ENCODE results near the gene LRRC27.

LRRC27 gene

DNA sequence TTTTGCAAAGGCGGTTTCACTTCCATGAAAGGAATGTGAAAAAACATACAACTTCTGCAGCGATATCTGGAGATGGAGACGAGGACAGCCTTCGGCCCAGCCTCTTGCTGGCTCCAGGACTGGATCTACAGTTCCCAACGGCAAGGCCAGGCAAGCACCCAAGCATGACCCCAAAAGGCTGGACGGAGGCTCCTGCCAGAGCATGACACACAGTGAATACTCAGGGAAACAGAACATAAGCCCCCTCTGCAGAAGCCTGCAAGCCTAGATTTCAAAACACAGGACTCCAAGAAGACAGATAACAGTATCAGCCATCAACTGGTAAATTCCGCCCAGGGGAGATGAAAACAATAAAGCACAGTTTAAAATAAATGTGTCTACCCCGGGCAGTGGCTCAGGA is 3.3 kb upstream of the LRRC27 start:
- DNase-seq (ENCODE audit: low read depth in 1 of 2, low spot score in 1 of 2), result no peak
- Histone ChIP-seq H3K4me3 (replicated peaks; ENCODE audit: insufficient read depth, low read length) (no peak overlapping the region), H3K27me3 (ENCODE audit: insufficient read depth, poor library complexity, severe bottlenecking) (no peaks in the 10 kb centered on the region), H3K27ac (replicated peaks) (no peak overlapping the region)
- TF ChIP-seq, protein P1, sequence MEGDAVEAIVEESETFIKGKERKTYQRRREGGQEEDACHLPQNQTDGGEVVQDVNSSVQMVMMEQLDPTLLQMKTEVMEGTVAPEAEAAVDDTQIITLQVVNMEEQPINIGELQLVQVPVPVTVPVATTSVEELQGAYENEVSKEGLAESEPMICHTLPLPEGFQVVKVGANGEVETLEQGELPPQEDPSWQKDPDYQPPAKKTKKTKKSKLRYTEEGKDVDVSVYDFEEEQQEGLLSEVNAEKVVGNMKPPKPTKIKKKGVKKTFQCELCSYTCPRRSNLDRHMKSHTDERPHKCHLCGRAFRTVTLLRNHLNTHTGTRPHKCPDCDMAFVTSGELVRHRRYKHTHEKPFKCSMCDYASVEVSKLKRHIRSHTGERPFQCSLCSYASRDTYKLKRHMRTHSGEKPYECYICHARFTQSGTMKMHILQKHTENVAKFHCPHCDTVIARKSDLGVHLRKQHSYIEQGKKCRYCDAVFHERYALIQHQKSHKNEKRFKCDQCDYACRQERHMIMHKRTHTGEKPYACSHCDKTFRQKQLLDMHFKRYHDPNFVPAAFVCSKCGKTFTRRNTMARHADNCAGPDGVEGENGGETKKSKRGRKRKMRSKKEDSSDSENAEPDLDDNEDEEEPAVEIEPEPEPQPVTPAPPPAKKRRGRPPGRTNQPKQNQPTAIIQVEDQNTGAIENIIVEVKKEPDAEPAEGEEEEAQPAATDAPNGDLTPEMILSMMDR (IDR thresholded peaks at IDR 0.05; ENCODE audit: insufficient read depth, low read length), result no peak
- TF ChIP-seq POLR2AphosphoS5 (IDR thresholded peaks at IDR 0.05; ENCODE audit: low read depth) (no peak), SPI1 (IDR thresholded peaks at IDR 0.05; ENCODE audit: borderline replicate concordance, low read depth) (no peak), GABPA (IDR thresholded peaks at IDR 0.05; ENCODE audit: low read depth) (no peak)

DNA sequence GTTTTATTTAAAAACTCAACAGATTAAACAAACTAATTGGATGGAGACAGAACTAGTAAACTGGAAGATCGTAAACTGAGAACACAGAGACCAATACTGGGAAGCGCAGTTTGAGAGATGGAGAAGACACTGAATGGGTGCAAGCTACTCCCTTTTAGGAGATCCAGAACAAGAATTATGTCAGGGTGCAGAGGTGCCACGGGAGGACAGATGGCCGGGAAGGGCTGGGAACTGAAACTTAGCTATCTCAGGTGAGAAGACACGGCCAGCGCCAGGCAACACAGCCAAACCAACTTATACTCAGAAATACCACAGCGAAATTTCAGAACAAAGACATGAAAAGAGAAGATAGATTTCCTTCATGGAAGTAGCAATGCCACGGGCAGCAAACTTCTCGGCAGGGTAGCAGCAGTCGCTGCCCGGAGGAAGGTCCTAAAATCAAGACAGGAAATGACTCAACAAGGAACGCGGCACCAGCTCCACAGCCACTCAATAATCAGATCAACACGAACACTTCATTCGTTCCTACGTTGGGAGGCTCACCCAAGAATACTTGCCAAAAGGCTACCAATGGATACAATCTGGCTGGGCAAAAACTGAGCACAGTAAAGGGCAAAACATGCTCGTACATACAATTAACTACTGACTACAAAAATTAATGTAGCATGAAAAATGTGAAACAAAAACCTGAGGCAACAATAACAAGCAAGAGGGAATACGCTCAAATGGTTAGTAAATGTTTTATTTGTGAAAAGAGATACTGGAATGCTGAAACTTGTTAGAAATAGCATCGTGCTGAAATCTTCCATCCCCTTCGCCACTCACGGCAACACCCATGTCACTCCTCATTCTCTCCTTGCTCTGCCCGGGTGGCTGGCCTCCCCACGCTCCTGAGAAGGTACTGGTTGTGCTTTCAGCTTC is 2.2 kb upstream of the LRRC27 start:
- peak in 1 of 2 experiments; percentile 57 for DNase-seq (ENCODE audit: low read depth in 1 of 2, low spot score in 1 of 2)
- Histone ChIP-seq H3K4me3 (replicated peaks; ENCODE audit: insufficient read depth, low read length) (peak overlapping the region; percentile 90), H3K27ac (replicated peaks) (no peak overlapping the region), H3K27me3 (ENCODE audit: insufficient read depth, poor library complexity, severe bottlenecking) (no peaks in the 10 kb centered on the region)
- TF ChIP-seq, protein P2, sequence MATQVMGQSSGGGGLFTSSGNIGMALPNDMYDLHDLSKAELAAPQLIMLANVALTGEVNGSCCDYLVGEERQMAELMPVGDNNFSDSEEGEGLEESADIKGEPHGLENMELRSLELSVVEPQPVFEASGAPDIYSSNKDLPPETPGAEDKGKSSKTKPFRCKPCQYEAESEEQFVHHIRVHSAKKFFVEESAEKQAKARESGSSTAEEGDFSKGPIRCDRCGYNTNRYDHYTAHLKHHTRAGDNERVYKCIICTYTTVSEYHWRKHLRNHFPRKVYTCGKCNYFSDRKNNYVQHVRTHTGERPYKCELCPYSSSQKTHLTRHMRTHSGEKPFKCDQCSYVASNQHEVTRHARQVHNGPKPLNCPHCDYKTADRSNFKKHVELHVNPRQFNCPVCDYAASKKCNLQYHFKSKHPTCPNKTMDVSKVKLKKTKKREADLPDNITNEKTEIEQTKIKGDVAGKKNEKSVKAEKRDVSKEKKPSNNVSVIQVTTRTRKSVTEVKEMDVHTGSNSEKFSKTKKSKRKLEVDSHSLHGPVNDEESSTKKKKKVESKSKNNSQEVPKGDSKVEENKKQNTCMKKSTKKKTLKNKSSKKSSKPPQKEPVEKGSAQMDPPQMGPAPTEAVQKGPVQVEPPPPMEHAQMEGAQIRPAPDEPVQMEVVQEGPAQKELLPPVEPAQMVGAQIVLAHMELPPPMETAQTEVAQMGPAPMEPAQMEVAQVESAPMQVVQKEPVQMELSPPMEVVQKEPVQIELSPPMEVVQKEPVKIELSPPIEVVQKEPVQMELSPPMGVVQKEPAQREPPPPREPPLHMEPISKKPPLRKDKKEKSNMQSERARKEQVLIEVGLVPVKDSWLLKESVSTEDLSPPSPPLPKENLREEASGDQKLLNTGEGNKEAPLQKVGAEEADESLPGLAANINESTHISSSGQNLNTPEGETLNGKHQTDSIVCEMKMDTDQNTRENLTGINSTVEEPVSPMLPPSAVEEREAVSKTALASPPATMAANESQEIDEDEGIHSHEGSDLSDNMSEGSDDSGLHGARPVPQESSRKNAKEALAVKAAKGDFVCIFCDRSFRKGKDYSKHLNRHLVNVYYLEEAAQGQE (IDR thresholded peaks at IDR 0.05; ENCODE audit: insufficient replicate concordance, low read depth), result no peak
- TF ChIP-seq SPI1 (IDR thresholded peaks at IDR 0.05; ENCODE audit: borderline replicate concordance, low read depth), result no peak
- no peak for TF ChIP-seq POLR2AphosphoS5 (IDR thresholded peaks at IDR 0.05; ENCODE audit: low read depth)
- no peak for TF ChIP-seq GABPA (IDR thresholded peaks at IDR 0.05; ENCODE audit: low read depth)
- TF ChIP-seq, protein P1 (IDR thresholded peaks at IDR 0.05; ENCODE audit: insufficient read depth, low read length), result no peak

DNA sequence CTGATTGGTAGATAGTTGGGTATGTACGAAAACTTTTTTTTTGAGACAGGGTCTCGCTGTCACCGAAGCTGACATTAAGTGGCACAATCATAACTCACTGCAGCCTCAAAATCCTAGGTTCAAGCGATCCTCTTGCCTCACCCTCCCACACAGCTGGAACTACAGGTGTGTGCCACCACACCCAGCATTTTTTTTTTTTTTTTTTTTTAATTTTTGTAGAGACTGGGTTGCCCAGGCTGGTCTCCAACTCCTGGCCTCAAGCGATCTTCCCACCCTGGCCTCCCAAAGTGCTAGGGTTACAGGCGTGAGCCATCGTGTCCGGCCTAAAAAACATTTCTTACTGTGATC is 1.5 kb upstream of the LRRC27 start:
- TF ChIP-seq, protein P1 (IDR thresholded peaks at IDR 0.05; ENCODE audit: insufficient read depth, low read length), result no peak
- TF ChIP-seq, protein P2 (IDR thresholded peaks at IDR 0.05; ENCODE audit: insufficient replicate concordance, low read depth), result no peak
- no peak for TF ChIP-seq GABPA (IDR thresholded peaks at IDR 0.05; ENCODE audit: low read depth)
- TF ChIP-seq POLR2AphosphoS5 (IDR thresholded peaks at IDR 0.05; ENCODE audit: low read depth), result no peak
- no peak for TF ChIP-seq SPI1 (IDR thresholded peaks at IDR 0.05; ENCODE audit: borderline replicate concordance, low read depth)
- Histone ChIP-seq H3K27ac (replicated peaks) (peak overlapping the region; percentile 95), H3K27me3 (ENCODE audit: insufficient read depth, poor library complexity, severe bottlenecking) (no peaks in the 10 kb centered on the region), H3K4me3 (replicated peaks; ENCODE audit: insufficient read depth, low read length) (peak overlapping the region; percentile 90)
- no peak for DNase-seq (ENCODE audit: low read depth in 1 of 2, low spot score in 1 of 2)

Data from HL-60 (cell line).